Heart right ventricle (tissue), 16 donors: ENCODE data around the gene EWSR1. TPM values are rescaled to one million over a fixed set of nuclear protein-coding genes. Genes with fewer than 3 reads are reported as not detected.
A peak's percentile ranks its signal among the peaks of the same experiment; 100 is the strongest.

Experiments used
- ATAC-seq, 8 donors: fragments of 200-7000 bp; cut with Tn5 transposase; one replicate each; pipeline ENCODE4 v1.9.1; 2020; ENCODE audit warnings: mild to moderate bottlenecking in 8 of 8, moderate library complexity in 8 of 8, moderate number of reproducible peaks in 1 of 8
- DNase-seq, 2 donors: peaks; one replicate each; pipeline ENCODE4 v3.0.0-alpha.2; 2020
- H3K27ac ChIP-seq, 10 donors: fragments of 200-600 bp; sonication (generic) in 2 of 10; one replicate each; pipeline versions ENCODE4 v1.5.0 to v1.8.0; 2020 to 2022; ENCODE audit warnings: mild to moderate bottlenecking in 3 of 10
- H3K27me3 ChIP-seq, 7 donors: fragments of 200-600 bp; one replicate each; pipeline ENCODE4 v1.8.0; 2021 to 2022; ENCODE audit warnings: mild to moderate bottlenecking in 2 of 7
- H3K36me3 ChIP-seq, 9 donors: fragments of 200-600 bp; sonication (generic) in 1 of 9; one replicate each; pipeline versions ENCODE4 v1.5.0 to v1.8.0; 2020 to 2022; ENCODE audit warnings: mild to moderate bottlenecking in 2 of 9
- H3K4me1 ChIP-seq, 9 donors: fragments of 200-600 bp; sonication (generic) in 1 of 9; one replicate each; pipeline versions ENCODE4 v1.5.0 to v1.8.0; 2020 to 2022; ENCODE audit warnings: mild to moderate bottlenecking in 4 of 9
- H3K4me3 ChIP-seq, 10 donors: fragments of 200-600 bp; sonication (generic) in 2 of 10; one replicate each; pipeline versions ENCODE4 v1.5.0 to v1.8.0; 2020 to 2022; ENCODE audit warnings: mild to moderate bottlenecking in 7 of 10, moderate library complexity in 2 of 10
- H3K9me3 ChIP-seq, 11 donors: fragments of 200-600 bp in 10 of 11; sonication (generic) in 2 of 11; one replicate each; pipeline versions ENCODE4 v1.5.0 to v1.8.0; 2013 to 2022; ENCODE audit warnings: mild to moderate bottlenecking in 2 of 11, control low read depth in 1 of 11, moderate library complexity in 1 of 11
- WGBS, 2 donors: extraction: QIAGEN DNeasy Blood & Tissue Kit; methylation state at CpG; one replicate each; pipeline ENCODE4 v1.1.7; 2013; ENCODE audit warnings: inconsistent platforms in 1 of 2; 5-methylcytosine and 5-hydroxymethylcytosine counted together
- intact Hi-C, 10 donors: fragments of 100-400 bp; cut with DNase I; formaldehyde crosslinking; loops; one replicate each; pipeline versions ENCODE4 v1.11.1 to v1.14.2; 2022
- polyA plus RNA-seq, 2 donors: library from polyadenylated mRNA; stranded (reverse); fragments of 200-250 nt; gene quantifications; one replicate each; pipeline ENCODE4 v1.2.3, GENCODE V29; 2013
- total RNA-seq, 10 donors: library from RNA; stranded (reverse); fragmentation: NEBNext Ultra II Directional in 3 of 10; extraction: Animal tissue kit (Norgen Biotek cat#: 25700) in 3 of 10; gene quantifications; one replicate each; pipeline versions ENCODE4 v1.2.1 to v1.2.4, GENCODE V29; 2021 to 2023
- TF ChIP-seq, protein P1 (sequence below), 9 donors: fragments of 200-600 bp; sonication (generic) in 2 of 9; IDR thresholded peaks; one replicate each; pipeline versions ENCODE4 v1.5.0 to v1.8.0; 2021 to 2022; ENCODE audit warnings: antibody characterized with exemption in 9 of 9, mild to moderate bottlenecking in 5 of 9, moderate library complexity in 1 of 9
- donor health status: Arrhythmogenic right ventricular cardiomyopathy.
- donor health status: ischemic (EF 13 %, LVEDD 7.1; RV severe dilation, severe dysfunction).
- donor health status: healthy with polysubstance abuse.
- donor health status: DM: no; HTN: yes; CAD: no.
- donor health status: DM: no; HTN: no; CAD: no.
- donor health status: ischemic (EF 25% LVEDD 6.9; RV normal size, moderate dysfunction).
- donor health status: ischemic (EF 25% LVEDD 5.7; RV mildly dilated, moderate dysfunction).
- donor health status: healthy.
- donor health status: DM: yes; HTN: yes; CAD: no.
- donor health status: Ischemic cardiomyopathy.
- donor health status: ischemic (EF 35%, LVEDD 5.7; RV mildly dilated, moderate dysfunction).
- donor health status: nonischemic (EF 11% LVEDD 7.7; RV severe dilation, severe dysfunction).
- donor health status: DM: yes; HTN: yes; CAD: no.
- donor health status: PGD.
- donor health status: ischemic (EF 29% LVEDD 5.4; RV normal size, mild dysfunction).
- donor health status: nonischemic (EF 23%, LVEDD 6.1; RV moderate dilation, normal function).

Gene EWSR1
- total and polyA plus RNA-seq, 12 donors, result 105 to 153 (median 137) TPM

- WGBS, 2 donors, result 77 to 88% methylated on average over 25 of the region's 25 CpGs
- H3K4me3 ChIP-seq, result no peak overlapping the region
- ATAC-seq, result no peak
- no peak for DNase-seq
- peaks cover 0 to 51% (median 21%) of the 10 kb centered on the region in 9 donors for H3K4me1 ChIP-seq
- intact Hi-C loops, result loop anchor here in 2 of 10 donors (5.0 kb wide), 1 partner anchor 34 kb away; the partner anchor contains the start of gene GAS2L1 (in 2 of the 2)
- peaks cover 0 to 100% (median 44%) of the 10 kb centered on the region in 9 donors for H3K36me3 ChIP-seq
- H3K9me3 ChIP-seq, result no peaks in the 10 kb centered on the region
- H3K27ac ChIP-seq, result peak overlapping the region in 1 of 10 donors; percentile 47
- no peaks in the 10 kb centered on the region for H3K27me3 ChIP-seq
- TF ChIP-seq, protein P1, sequence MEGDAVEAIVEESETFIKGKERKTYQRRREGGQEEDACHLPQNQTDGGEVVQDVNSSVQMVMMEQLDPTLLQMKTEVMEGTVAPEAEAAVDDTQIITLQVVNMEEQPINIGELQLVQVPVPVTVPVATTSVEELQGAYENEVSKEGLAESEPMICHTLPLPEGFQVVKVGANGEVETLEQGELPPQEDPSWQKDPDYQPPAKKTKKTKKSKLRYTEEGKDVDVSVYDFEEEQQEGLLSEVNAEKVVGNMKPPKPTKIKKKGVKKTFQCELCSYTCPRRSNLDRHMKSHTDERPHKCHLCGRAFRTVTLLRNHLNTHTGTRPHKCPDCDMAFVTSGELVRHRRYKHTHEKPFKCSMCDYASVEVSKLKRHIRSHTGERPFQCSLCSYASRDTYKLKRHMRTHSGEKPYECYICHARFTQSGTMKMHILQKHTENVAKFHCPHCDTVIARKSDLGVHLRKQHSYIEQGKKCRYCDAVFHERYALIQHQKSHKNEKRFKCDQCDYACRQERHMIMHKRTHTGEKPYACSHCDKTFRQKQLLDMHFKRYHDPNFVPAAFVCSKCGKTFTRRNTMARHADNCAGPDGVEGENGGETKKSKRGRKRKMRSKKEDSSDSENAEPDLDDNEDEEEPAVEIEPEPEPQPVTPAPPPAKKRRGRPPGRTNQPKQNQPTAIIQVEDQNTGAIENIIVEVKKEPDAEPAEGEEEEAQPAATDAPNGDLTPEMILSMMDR (IDR thresholded peaks at IDR 0.05), result no peak
These were observed 73.2 kb downstream of the EWSR1 start for GRCh38 chr22:29341056-29341848.

- H3K4me3 ChIP-seq, result no peak overlapping the region
- H3K36me3 ChIP-seq, result peaks cover 0 to 100% (median 44%) of the 10 kb centered on the region in 9 donors
- H3K27ac ChIP-seq, result peak overlapping the region in 1 of 10 donors; percentile 47
- DNase-seq (no peak), ATAC-seq (no peak)
- no peaks in the 10 kb centered on the region for H3K9me3 ChIP-seq
- intact Hi-C loops, result loop anchor here in 2 of 10 donors (5.0 kb wide), 1 partner anchor 34 kb away; the partner anchor contains the start of gene GAS2L1 (in 2 of the 2)
- H3K27me3 ChIP-seq, result no peaks in the 10 kb centered on the region
- H3K4me1 ChIP-seq, result peaks cover 0 to 55% (median 26%) of the 10 kb centered on the region in 9 donors
- 93 to 94% methylated on average over 2 of the region's 2 CpGs for WGBS, 2 donors
- TF ChIP-seq, protein P1 (IDR thresholded peaks at IDR 0.05), result no peak
These were observed 73.7 kb downstream of the EWSR1 start for GRCh38 chr22:29341849-29342127.

- intact Hi-C loops, result loop anchor here in 2 of 10 donors (5.0 kb wide), 1 partner anchor 35 kb away; the partner anchor contains the start of gene GAS2L1 (in 2 of the 2)
- H3K36me3 ChIP-seq, result peaks cover 0 to 100% (median 44%) of the 10 kb centered on the region in 9 donors
- no peaks in the 10 kb centered on the region for H3K27me3 ChIP-seq
- H3K9me3 ChIP-seq, result no peaks in the 10 kb centered on the region
- 71 to 77% methylated on average over 6 of the region's 6 CpGs for WGBS, 2 donors
- H3K4me3 ChIP-seq, result no peak overlapping the region
- TF ChIP-seq, protein P1 (IDR thresholded peaks at IDR 0.05), result no peak
- ATAC-seq (peak in 2 of 8 donors; percentile 6 to 7), DNase-seq (no peak)
- peaks cover 0 to 55% (median 30%) of the 10 kb centered on the region in 9 donors for H3K4me1 ChIP-seq
- peak overlapping the region in 6 of 10 donors; percentile 7 to 53 (median 32) for H3K27ac ChIP-seq
These were observed 74.1 kb downstream of the EWSR1 start for GRCh38 chr22:29342177-29342576.

DNA sequence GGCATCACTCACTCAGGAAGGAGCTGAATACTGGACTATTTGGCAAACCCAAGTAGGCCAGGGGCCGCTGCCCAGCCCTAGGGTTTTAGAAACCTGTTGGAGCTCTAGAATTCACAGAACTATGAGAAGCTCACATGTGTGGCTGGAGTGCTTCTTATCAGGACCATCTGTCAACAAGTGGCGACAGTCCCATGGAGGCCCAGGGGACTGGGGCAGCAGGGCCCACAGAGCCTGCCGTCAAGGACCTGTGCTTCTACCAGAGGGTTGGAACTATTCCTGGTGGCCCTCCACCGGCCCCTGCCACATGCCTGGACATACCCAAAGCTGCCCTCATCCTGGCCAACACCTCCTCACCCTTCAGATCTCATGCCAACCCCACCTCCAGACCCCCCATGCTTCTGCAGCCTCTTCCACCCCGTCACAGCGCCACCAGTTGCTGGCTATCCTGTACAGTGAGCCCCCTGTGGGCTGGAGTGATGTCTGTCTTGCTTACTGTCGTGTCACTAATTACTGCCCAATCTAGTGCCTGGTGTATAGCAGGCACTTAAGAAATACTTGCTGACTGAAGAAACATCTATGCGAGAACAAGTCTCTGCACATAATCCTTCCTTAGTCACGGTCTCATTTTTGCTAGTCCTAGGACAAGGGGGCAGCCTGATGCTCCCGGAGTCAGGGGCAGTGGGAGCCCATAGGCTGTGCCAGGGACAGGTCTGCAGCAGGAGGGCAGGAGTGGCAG lies 74.7 kb downstream of the EWSR1 start:
- no peak for DNase-seq
- Histone ChIP-seq H3K27me3 (no peaks in the 10 kb centered on the region), H3K4me1 (peaks cover 0 to 55% (median 30%) of the 10 kb centered on the region in 9 donors), H3K4me3 (no peak overlapping the region), H3K27ac (peak overlapping the region in 7 of 10 donors; percentile 7 to 53 (median 29)), H3K9me3 (no peaks in the 10 kb centered on the region), H3K36me3 (peaks cover 0 to 100% (median 50%) of the 10 kb centered on the region in 9 donors)
- WGBS, 2 donors, result 61 to 65% methylated on average over 10 of the region's 10 CpGs
- ATAC-seq, result peak in 1 of 8 donors; percentile 24
- TF ChIP-seq, protein P1 (IDR thresholded peaks at IDR 0.05), result no peak
- intact Hi-C loops, result loop anchor here in 3 of 10 donors (1.0 to 5.0 kb wide), 2 partner anchors 33 to 35 kb away; partner anchors contain the start of gene GAS2L1 (in 2 of the 3)
